ENCODE data around the gene IKZF2.

DNA sequence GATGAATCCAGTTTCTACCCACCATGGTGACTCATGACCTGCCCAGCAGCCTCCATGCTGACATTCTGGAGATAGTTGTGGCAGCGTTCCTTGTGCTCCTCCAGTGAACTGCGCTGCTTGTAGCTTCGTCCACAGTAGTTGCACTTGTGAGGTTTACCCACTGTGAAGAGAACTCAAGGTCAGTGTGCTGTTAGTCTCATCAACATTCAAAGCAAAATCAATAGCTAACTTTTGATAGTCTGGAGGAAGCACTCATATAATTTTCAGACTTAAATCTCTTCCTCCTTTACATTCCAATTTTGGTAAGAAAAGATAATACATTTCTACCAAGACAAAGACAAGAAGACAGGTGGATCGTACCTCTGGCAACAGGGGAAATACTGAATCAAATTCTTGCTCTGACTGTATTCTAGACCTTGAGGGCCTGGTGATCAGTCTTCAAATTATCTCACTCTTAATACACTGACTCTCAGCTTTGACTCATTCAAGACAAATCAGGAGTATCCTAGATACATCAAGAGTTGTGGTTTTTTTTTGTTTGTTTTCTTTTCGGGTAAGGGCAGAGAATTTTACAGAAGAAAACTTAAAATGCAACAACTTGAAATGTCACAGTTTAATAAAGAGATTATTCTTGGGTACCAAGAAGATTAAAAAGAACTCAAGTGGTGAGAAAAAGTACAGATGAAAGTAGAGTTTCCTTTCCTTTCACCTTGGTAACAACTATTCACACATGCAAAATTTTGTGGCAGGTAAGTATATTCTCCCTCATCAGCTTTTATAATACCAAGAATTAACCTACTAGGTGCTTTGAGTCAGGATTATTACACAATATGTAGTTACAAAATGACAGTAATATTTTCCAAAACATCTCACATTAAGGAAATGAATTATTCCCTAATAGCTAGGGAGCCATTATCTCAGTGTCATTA is 129.2 kb downstream of the IKZF2 start:
- no peak for TF ChIP-seq CTCF (conservative IDR thresholded peaks at IDR 0.05; ENCODE audit: low read length)
- TF ChIP-seq EZH2phosphoT487 (IDR thresholded peaks at IDR 0.05; ENCODE audit: borderline replicate concordance, low read depth, low read length): no peak

Data from OCI-LY7 (cell line).